LNCAP (cell line): ENCODE data around the gene LRRTM3.

Experiments used
- TF ChIP-seq, protein P1 (sequence below): fragments of 450-650 bp; IDR thresholded peaks from 2 replicates; pipeline ENCODE4 v1.5.1; 2017; ENCODE audit warnings: mild to moderate bottlenecking

Gene LRRTM3

GRCh38 chr10:66892871-66893270 lies 33.0 kb upstream of the LRRTM3 start:
- TF ChIP-seq, protein P1, sequence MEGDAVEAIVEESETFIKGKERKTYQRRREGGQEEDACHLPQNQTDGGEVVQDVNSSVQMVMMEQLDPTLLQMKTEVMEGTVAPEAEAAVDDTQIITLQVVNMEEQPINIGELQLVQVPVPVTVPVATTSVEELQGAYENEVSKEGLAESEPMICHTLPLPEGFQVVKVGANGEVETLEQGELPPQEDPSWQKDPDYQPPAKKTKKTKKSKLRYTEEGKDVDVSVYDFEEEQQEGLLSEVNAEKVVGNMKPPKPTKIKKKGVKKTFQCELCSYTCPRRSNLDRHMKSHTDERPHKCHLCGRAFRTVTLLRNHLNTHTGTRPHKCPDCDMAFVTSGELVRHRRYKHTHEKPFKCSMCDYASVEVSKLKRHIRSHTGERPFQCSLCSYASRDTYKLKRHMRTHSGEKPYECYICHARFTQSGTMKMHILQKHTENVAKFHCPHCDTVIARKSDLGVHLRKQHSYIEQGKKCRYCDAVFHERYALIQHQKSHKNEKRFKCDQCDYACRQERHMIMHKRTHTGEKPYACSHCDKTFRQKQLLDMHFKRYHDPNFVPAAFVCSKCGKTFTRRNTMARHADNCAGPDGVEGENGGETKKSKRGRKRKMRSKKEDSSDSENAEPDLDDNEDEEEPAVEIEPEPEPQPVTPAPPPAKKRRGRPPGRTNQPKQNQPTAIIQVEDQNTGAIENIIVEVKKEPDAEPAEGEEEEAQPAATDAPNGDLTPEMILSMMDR = no peak

GRCh38 chr10:66910671-66911070 lies 15.2 kb upstream of the LRRTM3 start:
- TF ChIP-seq, protein P1 = no peak

GRCh38 chr10:66916030-66916429 lies 9.8 kb upstream of the LRRTM3 start:
- TF ChIP-seq, protein P1 = no peak

DNA sequence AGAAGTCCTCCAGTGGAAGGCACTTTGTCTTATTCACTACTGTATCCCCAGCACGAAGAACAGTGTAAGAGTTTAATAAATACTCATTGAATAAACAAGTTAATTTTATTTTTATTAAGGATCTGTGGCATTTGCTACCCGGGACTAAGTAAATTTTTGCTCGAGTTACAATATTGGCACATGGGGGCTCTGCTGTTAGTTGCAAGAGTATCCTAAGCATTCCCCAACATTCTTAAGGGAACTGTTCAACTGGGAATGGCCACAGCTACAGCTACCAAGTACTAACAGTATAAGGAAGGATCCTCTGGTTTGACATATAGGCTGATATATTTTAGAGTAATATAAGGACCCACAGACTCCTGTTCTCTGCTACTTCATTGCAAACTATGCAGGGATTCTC lies 8.7 kb upstream of the LRRTM3 start:
- TF ChIP-seq, protein P1 = no peak

DNA sequence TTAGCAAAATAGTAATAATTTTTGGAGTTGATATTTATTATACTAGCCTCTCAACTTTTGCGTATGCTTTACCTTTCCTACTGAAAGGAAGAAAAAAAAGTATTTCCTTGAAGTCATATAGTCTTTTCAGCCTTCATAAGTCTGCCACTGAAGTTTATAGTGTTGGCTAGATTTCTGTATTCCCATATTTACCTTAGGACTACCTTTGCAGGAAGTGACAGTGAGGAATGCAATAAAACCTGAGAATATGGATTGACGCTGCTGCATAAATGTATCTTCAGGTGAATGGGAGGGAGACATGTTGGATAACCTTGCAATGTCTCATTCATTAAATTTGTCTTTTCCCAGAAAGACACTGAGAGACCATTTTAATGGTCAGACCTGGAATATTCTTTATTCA lies 6.6 kb upstream of the LRRTM3 start:
- TF ChIP-seq, protein P1 = no peak

- TF ChIP-seq, protein P1 = no peak
Observed at GRCh38 chr10:66924674-66925345, 1.0 kb upstream of the LRRTM3 start.

- TF ChIP-seq, protein P1 = no peak
Observed at GRCh38 chr10:66925373-66925772, 463 bp upstream of the LRRTM3 start.

GRCh38 chr10:66926841-66927240 lies 1.0 kb downstream of the LRRTM3 start:
- TF ChIP-seq, protein P1 = no peak
